ENCODE data around the gene CEACAM20. TPM values are rescaled to one million over a fixed set of nuclear protein-coding genes. Genes with fewer than 3 reads are reported as not detected.
"Not testable (repeated sequence)": the region's sequence is repeated elsewhere in the genome, so short reads cannot be mapped to it uniquely, and the experiment has no call there.

The CEACAM20 gene
- total and polyA plus RNA-seq, 4 donors = not detected

GRCh38 chr19:44566984-44567383, 37.5 kb upstream of the CEACAM20 start:
- H3K4me1 ChIP-seq (ENCODE audit: control insufficient read depth in 5 of 5, insufficient read depth in 5 of 5, low read length in 5 of 5) = no peaks in the 10 kb centered on the region
- H3K9ac ChIP-seq (ENCODE audit: insufficient read depth in 1 of 2, low read length in 2 of 2) = no peak overlapping the region
- H3K27me3 ChIP-seq (ENCODE audit: control insufficient read depth in 3 of 3, insufficient read depth in 3 of 3, low read length in 2 of 3) = peaks cover 0 to 3% (median 3%) of the 10 kb centered on the region in 3 donors
- DNase-seq (no peak), ATAC-seq (ENCODE audit: insufficient read depth, low FRiP score) (no peak)
- no peaks in the 10 kb centered on the region for H3K9me3 ChIP-seq (ENCODE audit: control insufficient read depth in 4 of 4, insufficient read depth in 3 of 4, low read length in 3 of 4)
- no peak overlapping the region for H3K4me3 ChIP-seq
- no peaks in the 10 kb centered on the region for H3K36me3 ChIP-seq (ENCODE audit: control insufficient read depth in 4 of 4, insufficient read depth in 4 of 4, low read length in 4 of 4)
- 26 to 36% methylated on average over 5 of the region's 5 CpGs for WGBS, 2 donors
- TF ChIP-seq CTCF (IDR thresholded peaks at IDR 0.05; ENCODE audit: control extremely low read depth, extremely low read depth) = no peak
- no peak overlapping the region for H3K27ac ChIP-seq (ENCODE audit: low read depth in 1 of 2, low read length in 1 of 2)

GRCh38 chr19:44563086-44563655, 33.7 kb upstream of the CEACAM20 start:
- WGBS, 2 donors = 94 to 95% methylated on average over 28 to 32 of the region's 33 CpGs
- H3K9me3 ChIP-seq (ENCODE audit: control insufficient read depth in 4 of 4, insufficient read depth in 3 of 4, low read length in 3 of 4); H3K36me3 ChIP-seq (ENCODE audit: control insufficient read depth in 4 of 4, insufficient read depth in 4 of 4, low read length in 4 of 4); DNase-seq; ATAC-seq (ENCODE audit: insufficient read depth, low FRiP score); H3K9ac ChIP-seq (ENCODE audit: insufficient read depth in 1 of 2, low read length in 2 of 2); H3K4me1 ChIP-seq (ENCODE audit: control insufficient read depth in 5 of 5, insufficient read depth in 5 of 5, low read length in 5 of 5); H3K4me3 ChIP-seq; H3K27me3 ChIP-seq (ENCODE audit: control insufficient read depth in 3 of 3, insufficient read depth in 3 of 3, low read length in 2 of 3); H3K27ac ChIP-seq (ENCODE audit: low read depth in 1 of 2, low read length in 1 of 2): not testable (repeated sequence)

GRCh38 chr19:44557933-44558332, 28.5 kb upstream of the CEACAM20 start:
- Histone ChIP-seq H3K9me3 (ENCODE audit: control insufficient read depth in 4 of 4, insufficient read depth in 3 of 4, low read length in 3 of 4) (no peaks in the 10 kb centered on the region), H3K9ac (ENCODE audit: insufficient read depth in 1 of 2, low read length in 2 of 2) (no peak overlapping the region), H3K36me3 (ENCODE audit: control insufficient read depth in 4 of 4, insufficient read depth in 4 of 4, low read length in 4 of 4) (no peaks in the 10 kb centered on the region), H3K4me1 (ENCODE audit: control insufficient read depth in 5 of 5, insufficient read depth in 5 of 5, low read length in 5 of 5) (no peaks in the 10 kb centered on the region), H3K27me3 (ENCODE audit: control insufficient read depth in 3 of 3, insufficient read depth in 3 of 3, low read length in 2 of 3) (no peaks in the 10 kb centered on the region), H3K4me3 (no peak overlapping the region), H3K27ac (ENCODE audit: low read depth in 1 of 2, low read length in 1 of 2) (no peak overlapping the region)
- ATAC-seq (ENCODE audit: insufficient read depth, low FRiP score) = no peak
- no peak for DNase-seq
- 94% methylated on average over 2 of the region's 2 CpGs for WGBS, 2 donors
- no peak for TF ChIP-seq CTCF (IDR thresholded peaks at IDR 0.05; ENCODE audit: control extremely low read depth, extremely low read depth)

- no peaks in the 10 kb centered on the region for H3K36me3 ChIP-seq (ENCODE audit: control insufficient read depth in 4 of 4, insufficient read depth in 4 of 4, low read length in 4 of 4)
- H3K9ac ChIP-seq (ENCODE audit: insufficient read depth in 1 of 2, low read length in 2 of 2) = no peak overlapping the region
- DNase-seq (no peak), ATAC-seq (ENCODE audit: insufficient read depth, low FRiP score) (no peak)
- peaks cover 0 to 4% (median 0%) of the 10 kb centered on the region in 4 donors for H3K9me3 ChIP-seq (ENCODE audit: control insufficient read depth in 4 of 4, insufficient read depth in 3 of 4, low read length in 3 of 4)
- no peak for TF ChIP-seq CTCF (IDR thresholded peaks at IDR 0.05; ENCODE audit: control extremely low read depth, extremely low read depth)
- WGBS, 2 donors = 64 to 72% methylated on average over 2 of the region's 2 CpGs
- no peaks in the 10 kb centered on the region for H3K4me1 ChIP-seq (ENCODE audit: control insufficient read depth in 5 of 5, insufficient read depth in 5 of 5, low read length in 5 of 5)
- no peak overlapping the region for H3K27ac ChIP-seq (ENCODE audit: low read depth in 1 of 2, low read length in 1 of 2)
- H3K4me3 ChIP-seq = no peak overlapping the region
- no peaks in the 10 kb centered on the region for H3K27me3 ChIP-seq (ENCODE audit: control insufficient read depth in 3 of 3, insufficient read depth in 3 of 3, low read length in 2 of 3)
Measured at GRCh38 chr19:44554641-44555246, 25.3 kb upstream of the CEACAM20 start.

Data from lung (tissue), 12 donors.